ENCODE results near the gene BUD23.

- TF ChIP-seq CTCF (IDR thresholded peaks at IDR 0.05 in 4 of 5, conservative IDR thresholded peaks at IDR 0.05 in 1 of 5) (no peak), POLR2A (IDR thresholded peaks at IDR 0.05) (no peak)
These were observed 35.1 kb downstream of the BUD23 start for GRCh38 chr7:73718438-73718881.
